Measurements from ENCODE around the gene TOP3A.

GRCh38 chr17:18321309-18321708 is 6.5 kb upstream of the TOP3A start:
- TF ChIP-seq CTCF (IDR thresholded peaks at IDR 0.05) (no peak), POLR2A (IDR thresholded peaks at IDR 0.05) (no peak)
